GM12878 (cell line): ENCODE measurements around the gene HSBP1L1.

ENCODE experiments used
- HDAC6 ChIP-seq: fragments of 200-600 bp; sonication (generic); IDR thresholded peaks from one replicate; pipeline ENCODE4 v1.8.0; 2017; ENCODE audit warnings: antibody characterized with exemption; ENCODE audit not compliant: unreplicated experiment
- KDM1A ChIP-seq: fragments of 200-600 bp; sonication (generic); IDR thresholded peaks from 2 replicates; pipeline ENCODE4 v1.6.1; 2016; ENCODE audit warnings: borderline replicate concordance
- NR2C2 ChIP-seq: IDR thresholded peaks from 2 replicates; pipeline ENCODE4 v1.6.1; 2011; ENCODE audit warnings: borderline replicate concordance, low read depth; ENCODE audit not compliant: control insufficient read depth, insufficient read length
- NRF1 ChIP-seq: conservative IDR thresholded peaks from 2 replicates; pipeline ENCODE4 v1.6.1; 2011; ENCODE audit warnings: mild to moderate bottlenecking, low read depth, low read length, improper control_type of control experiment
- POLR2A ChIP-seq: IDR thresholded peaks from 2 replicates; pipeline ENCODE4 v1.6.1; 2011; ENCODE audit warnings: low read depth, mild to moderate bottlenecking, low read length
- POLR2AphosphoS5 ChIP-seq: IDR thresholded peaks from 2 replicates; pipeline ENCODE4 v1.6.1; 2011; ENCODE audit warnings: mild to moderate bottlenecking, low read length, inconsistent platforms
- SIN3A ChIP-seq: IDR thresholded peaks from 2 replicates; pipeline ENCODE4 v1.6.1; 2012; ENCODE audit warnings: low read depth, low read length, improper control_type of control experiment
- STAT1 ChIP-seq: fragments of 450-650 bp; conservative IDR thresholded peaks from 2 replicates; pipeline ENCODE4 v1.6.1; 2014; ENCODE audit warnings: antibody characterized with exemption, mild to moderate bottlenecking
- TF ChIP-seq, protein P1 (sequence below), 3 experiments: IDR thresholded peaks in 2 of 3; conservative IDR thresholded peaks in 1 of 3; 2 replicates each; pipeline ENCODE4 v1.5.1; 2011; ENCODE audit warnings: low read depth in 3 of 3, low read length in 3 of 3, mild to moderate bottlenecking in 3 of 3, control low read depth in 2 of 3, moderate library complexity in 2 of 3, inconsistent platforms in 1 of 3, mixed read lengths in 1 of 3; ENCODE audit not compliant: control insufficient read depth in 2 of 3, insufficient read depth in 1 of 3; ENCODE audit errors: extremely low read depth in 1 of 3
- TF ChIP-seq, protein P2 (sequence below): fragments of 450-650 bp; formaldehyde crosslinking; IDR thresholded peaks from 2 replicates; pipeline ENCODE4 v1.5.0; 2022; ENCODE audit warnings: mild to moderate bottlenecking, missing genetic modification characterization

DNA sequence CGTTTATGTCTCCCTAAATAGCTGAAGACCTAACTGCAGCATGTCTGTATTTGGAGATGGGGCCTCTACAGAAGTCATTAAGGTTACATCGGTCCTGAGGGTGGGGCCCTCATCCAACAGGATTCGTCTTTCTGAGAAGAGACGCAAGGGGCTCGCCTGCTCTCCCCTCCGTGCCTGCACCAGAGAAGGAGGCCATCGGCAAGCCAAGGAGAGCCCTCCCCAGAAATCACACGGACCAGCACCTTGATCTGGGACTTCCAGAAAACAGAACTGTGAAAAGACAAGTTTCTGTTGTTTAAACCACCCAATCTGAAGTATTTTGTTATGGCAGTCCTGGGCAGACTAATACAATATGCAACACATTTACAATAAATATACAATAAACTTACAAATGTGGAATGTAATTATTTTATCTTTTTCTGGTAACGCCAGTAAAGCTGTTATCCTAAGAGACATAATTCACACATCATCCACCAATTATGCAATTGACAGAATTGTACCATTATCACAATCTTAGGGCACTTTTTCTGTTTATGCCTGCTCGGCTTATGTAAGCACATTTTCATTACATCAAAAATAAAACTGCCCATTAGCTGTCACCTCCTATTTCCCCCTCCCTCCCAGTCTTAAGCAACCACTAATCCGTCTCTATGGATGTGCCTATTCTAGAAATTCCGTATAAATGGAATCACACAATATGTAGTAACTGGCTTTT, 6.1 kb downstream of the HSBP1L1 start:
- TF ChIP-seq NR2C2 (no peak), STAT1 (no peak), SIN3A (no peak), POLR2A (no peak), HDAC6 (no peak), KDM1A (no peak), POLR2AphosphoS5 (no peak), NRF1 (no peak)
- TF ChIP-seq, protein P1, sequence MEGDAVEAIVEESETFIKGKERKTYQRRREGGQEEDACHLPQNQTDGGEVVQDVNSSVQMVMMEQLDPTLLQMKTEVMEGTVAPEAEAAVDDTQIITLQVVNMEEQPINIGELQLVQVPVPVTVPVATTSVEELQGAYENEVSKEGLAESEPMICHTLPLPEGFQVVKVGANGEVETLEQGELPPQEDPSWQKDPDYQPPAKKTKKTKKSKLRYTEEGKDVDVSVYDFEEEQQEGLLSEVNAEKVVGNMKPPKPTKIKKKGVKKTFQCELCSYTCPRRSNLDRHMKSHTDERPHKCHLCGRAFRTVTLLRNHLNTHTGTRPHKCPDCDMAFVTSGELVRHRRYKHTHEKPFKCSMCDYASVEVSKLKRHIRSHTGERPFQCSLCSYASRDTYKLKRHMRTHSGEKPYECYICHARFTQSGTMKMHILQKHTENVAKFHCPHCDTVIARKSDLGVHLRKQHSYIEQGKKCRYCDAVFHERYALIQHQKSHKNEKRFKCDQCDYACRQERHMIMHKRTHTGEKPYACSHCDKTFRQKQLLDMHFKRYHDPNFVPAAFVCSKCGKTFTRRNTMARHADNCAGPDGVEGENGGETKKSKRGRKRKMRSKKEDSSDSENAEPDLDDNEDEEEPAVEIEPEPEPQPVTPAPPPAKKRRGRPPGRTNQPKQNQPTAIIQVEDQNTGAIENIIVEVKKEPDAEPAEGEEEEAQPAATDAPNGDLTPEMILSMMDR (IDR thresholded peaks at IDR 0.05 in 2 of 3, conservative IDR thresholded peaks at IDR 0.05 in 1 of 3; ENCODE audit: control insufficient read depth in 2 of 3, extremely low read depth in 1 of 3, insufficient read depth in 1 of 3, low read depth in 3 of 3, low read length in 3 of 3), result no peak
- TF ChIP-seq, protein P2, sequence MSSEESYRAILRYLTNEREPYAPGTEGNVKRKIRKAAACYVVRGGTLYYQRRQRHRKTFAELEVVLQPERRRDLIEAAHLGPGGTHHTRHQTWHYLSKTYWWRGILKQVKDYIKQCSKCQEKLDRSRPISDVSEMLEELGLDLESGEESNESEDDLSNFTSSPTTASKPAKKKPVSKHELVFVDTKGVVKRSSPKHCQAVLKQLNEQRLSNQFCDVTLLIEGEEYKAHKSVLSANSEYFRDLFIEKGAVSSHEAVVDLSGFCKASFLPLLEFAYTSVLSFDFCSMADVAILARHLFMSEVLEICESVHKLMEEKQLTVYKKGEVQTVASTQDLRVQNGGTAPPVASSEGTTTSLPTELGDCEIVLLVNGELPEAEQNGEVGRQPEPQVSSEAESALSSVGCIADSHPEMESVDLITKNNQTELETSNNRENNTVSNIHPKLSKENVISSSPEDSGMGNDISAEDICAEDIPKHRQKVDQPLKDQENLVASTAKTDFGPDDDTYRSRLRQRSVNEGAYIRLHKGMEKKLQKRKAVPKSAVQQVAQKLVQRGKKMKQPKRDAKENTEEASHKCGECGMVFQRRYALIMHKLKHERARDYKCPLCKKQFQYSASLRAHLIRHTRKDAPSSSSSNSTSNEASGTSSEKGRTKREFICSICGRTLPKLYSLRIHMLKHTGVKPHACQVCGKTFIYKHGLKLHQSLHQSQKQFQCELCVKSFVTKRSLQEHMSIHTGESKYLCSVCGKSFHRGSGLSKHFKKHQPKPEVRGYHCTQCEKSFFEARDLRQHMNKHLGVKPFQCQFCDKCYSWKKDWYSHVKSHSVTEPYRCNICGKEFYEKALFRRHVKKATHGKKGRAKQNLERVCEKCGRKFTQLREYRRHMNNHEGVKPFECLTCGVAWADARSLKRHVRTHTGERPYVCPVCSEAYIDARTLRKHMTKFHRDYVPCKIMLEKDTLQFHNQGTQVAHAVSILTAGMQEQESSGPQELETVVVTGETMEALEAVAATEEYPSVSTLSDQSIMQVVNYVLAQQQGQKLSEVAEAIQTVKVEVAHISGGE, result no peak
